ENCODE results near the gene PLCL1.

DNA sequence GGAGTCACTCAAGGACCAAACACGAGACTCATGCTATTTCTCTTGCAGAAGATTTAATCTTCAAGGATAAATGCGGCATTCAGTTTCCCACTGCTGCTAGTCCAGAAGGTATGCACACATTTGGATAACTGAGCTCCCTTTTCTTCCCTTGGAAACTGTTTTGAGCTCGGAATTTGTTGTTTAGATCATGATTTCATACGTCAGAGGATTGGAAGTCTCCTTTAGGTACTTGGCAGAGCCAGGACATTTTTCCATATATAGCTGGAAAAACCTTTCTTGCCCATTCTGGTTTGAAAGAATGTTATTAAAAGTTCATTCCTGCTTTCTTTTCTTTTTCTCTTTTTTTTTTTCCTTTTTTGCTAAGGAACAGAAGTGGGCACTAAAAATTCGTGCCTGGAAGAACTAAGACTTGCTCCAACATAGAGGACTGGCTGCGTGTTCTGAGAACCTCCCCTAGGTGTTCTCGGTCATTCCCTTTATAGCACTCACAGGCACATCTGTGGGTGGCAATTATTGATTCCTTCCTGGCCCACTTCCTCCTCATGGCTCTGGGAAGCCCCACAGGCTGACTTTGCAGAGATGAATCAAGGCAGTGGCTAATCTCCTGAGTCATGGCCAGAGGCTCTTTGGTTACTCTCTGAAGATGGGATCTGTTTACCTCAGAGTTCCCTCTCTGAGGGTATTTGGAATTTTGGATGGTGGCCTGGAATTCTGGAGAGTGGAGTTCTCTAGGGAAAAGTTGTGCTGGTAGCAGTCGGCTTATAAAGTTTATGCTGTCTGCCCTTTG lies 104.8 kb downstream of the PLCL1 start:
- TF ChIP-seq EZH2phosphoT487 (IDR thresholded peaks at IDR 0.05; ENCODE audit: low read length) (no peak), CTCF (IDR thresholded peaks at IDR 0.05; ENCODE audit: low read length) (no peak)
